ENCODE results near the gene BLNK.

BLNK gene

GRCh38 chr10:96301616-96302015 is 30.2 kb upstream of the BLNK start:
- H3K36me3 ChIP-seq (ENCODE audit: control insufficient read depth in 1 of 2, insufficient read depth in 2 of 2, low read depth in 1 of 2, low read length in 2 of 2) = no peaks in the 10 kb centered on the region
- 83% methylated on average over 1 of the region's 1 CpG for WGBS
- H2BK12ac ChIP-seq (ENCODE audit: low read length in 2 of 2) = no peak overlapping the region
- peaks cover 40 to 55% of the 10 kb centered on the region in 2 experiments for H3K27me3 ChIP-seq (ENCODE audit: control insufficient read depth in 1 of 2, insufficient read depth in 1 of 2, low read length in 2 of 2)
- H2BK120ac ChIP-seq (ENCODE audit: low read depth, low read length) = no peak overlapping the region
- no peak overlapping the region for H3K9ac ChIP-seq (ENCODE audit: low read length)
- no peak overlapping the region for H3K18ac ChIP-seq (ENCODE audit: low read depth in 1 of 2, low read length in 2 of 2)
- H3K4me3 ChIP-seq (ENCODE audit: insufficient read depth in 1 of 2, low read depth in 1 of 2, low read length in 2 of 2) = no peak overlapping the region
- no peak overlapping the region for H3K27ac ChIP-seq (ENCODE audit: low read length, poor library complexity, severe bottlenecking)
- no peak for DNase-seq
- H4K91ac ChIP-seq (ENCODE audit: low read length) = no peak overlapping the region
- H2AFZ ChIP-seq (ENCODE audit: low read depth, low read length) = no peak overlapping the region
- no peaks in the 10 kb centered on the region for H3K9me3 ChIP-seq (ENCODE audit: control insufficient read depth, low read length)
- H3K4me2 ChIP-seq (ENCODE audit: low read length, poor library complexity, severe bottlenecking) = no peak overlapping the region
- no peak overlapping the region for H2BK15ac ChIP-seq (ENCODE audit: low read depth, poor library complexity, severe bottlenecking)
- H4K8ac ChIP-seq (ENCODE audit: low read length) = no peak overlapping the region
- no peaks in the 10 kb centered on the region for H3K4me1 ChIP-seq (ENCODE audit: control insufficient read depth, insufficient read depth, low read depth, low read length)
- no peaks in the 10 kb centered on the region for H3K79me1 ChIP-seq (replicated peaks; ENCODE audit: low read length, poor library complexity, severe bottlenecking)
- no peak overlapping the region for H3K4ac ChIP-seq (ENCODE audit: low read depth in 1 of 2, low read length in 2 of 2)
- H3K14ac ChIP-seq (ENCODE audit: low read length in 2 of 2) = no peak overlapping the region
- no peak overlapping the region for H3K23ac ChIP-seq (ENCODE audit: low read length in 2 of 2)
- no peak overlapping the region for H2BK5ac ChIP-seq (ENCODE audit: low read depth, low read length, poor library complexity, severe bottlenecking)
- H2AK5ac ChIP-seq (ENCODE audit: low read length, severe bottlenecking) = no peak overlapping the region

DNA sequence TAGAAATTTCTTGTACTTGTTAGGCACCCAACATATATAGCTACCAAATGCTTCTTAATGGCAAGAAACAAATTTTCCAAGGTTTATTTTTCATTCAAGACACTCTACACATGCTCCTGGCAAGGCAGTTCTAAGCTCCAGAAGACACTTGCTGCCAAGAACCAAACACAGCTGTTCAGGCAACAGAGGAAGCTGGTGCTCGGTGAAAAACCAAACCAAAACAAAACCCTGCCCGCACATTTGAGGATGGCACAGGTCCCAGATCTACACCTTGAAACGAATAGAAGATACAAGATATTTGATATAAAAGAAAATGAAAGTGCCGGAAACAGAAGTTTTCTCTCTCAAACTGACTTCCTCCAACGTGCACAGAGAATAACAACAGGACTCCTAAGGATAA is 28.0 kb upstream of the BLNK start:
- Histone ChIP-seq H3K9ac (ENCODE audit: low read length) (no peak overlapping the region), H3K9me3 (ENCODE audit: control insufficient read depth, low read length) (no peaks in the 10 kb centered on the region), H3K27me3 (ENCODE audit: control insufficient read depth in 1 of 2, insufficient read depth in 1 of 2, low read length in 2 of 2) (peaks cover 59 to 67% of the 10 kb centered on the region in 2 experiments), H3K23ac (ENCODE audit: low read length in 2 of 2) (no peak overlapping the region), H3K4me1 (ENCODE audit: control insufficient read depth, insufficient read depth, low read depth, low read length) (no peaks in the 10 kb centered on the region), H3K4me3 (ENCODE audit: insufficient read depth in 1 of 2, low read depth in 1 of 2, low read length in 2 of 2) (no peak overlapping the region), H3K18ac (ENCODE audit: low read depth in 1 of 2, low read length in 2 of 2) (no peak overlapping the region), H2BK120ac (ENCODE audit: low read depth, low read length) (no peak overlapping the region), H3K14ac (ENCODE audit: low read length in 2 of 2) (no peak overlapping the region), H2AFZ (ENCODE audit: low read depth, low read length) (no peak overlapping the region), H2BK12ac (ENCODE audit: low read length in 2 of 2) (no peak overlapping the region), H2BK15ac (ENCODE audit: low read depth, poor library complexity, severe bottlenecking) (no peak overlapping the region), H3K4ac (ENCODE audit: low read depth in 1 of 2, low read length in 2 of 2) (no peak overlapping the region), H3K4me2 (ENCODE audit: low read length, poor library complexity, severe bottlenecking) (no peak overlapping the region), H3K79me1 (replicated peaks; ENCODE audit: low read length, poor library complexity, severe bottlenecking) (no peaks in the 10 kb centered on the region), H2BK5ac (ENCODE audit: low read depth, low read length, poor library complexity, severe bottlenecking) (no peak overlapping the region), H3K36me3 (ENCODE audit: control insufficient read depth in 1 of 2, insufficient read depth in 2 of 2, low read depth in 1 of 2, low read length in 2 of 2) (no peaks in the 10 kb centered on the region), H4K8ac (ENCODE audit: low read length) (no peak overlapping the region), H4K91ac (ENCODE audit: low read length) (no peak overlapping the region), H3K27ac (ENCODE audit: low read length, poor library complexity, severe bottlenecking) (no peak overlapping the region), H2AK5ac (ENCODE audit: low read length, severe bottlenecking) (no peak overlapping the region)
- no peak for DNase-seq
- no CpG with 5 or more reads among the region's 5 CpGs for WGBS

DNA sequence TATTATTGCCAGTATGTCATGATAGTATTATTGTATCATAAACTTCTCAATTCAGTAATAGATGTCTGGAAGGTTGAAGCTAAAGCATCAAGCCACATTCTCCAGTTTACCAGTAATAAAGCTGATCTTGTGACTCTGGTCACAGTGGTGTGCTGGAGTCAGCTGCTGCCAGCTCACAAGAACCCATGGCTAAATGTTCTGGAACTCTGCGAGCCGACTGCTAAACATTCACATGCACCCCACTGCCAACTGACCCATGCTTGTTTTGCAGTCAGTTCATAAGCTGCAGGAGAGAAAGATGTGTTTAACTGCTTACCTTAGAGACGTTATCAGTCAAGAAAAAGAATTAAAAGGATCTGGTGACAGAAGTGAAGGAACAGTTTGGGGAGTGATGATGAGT is 27.0 kb upstream of the BLNK start:
- H2BK5ac ChIP-seq (ENCODE audit: low read depth, low read length, poor library complexity, severe bottlenecking) = no peak overlapping the region
- no peak overlapping the region for H3K18ac ChIP-seq (ENCODE audit: low read depth in 1 of 2, low read length in 2 of 2)
- peaks cover 60 to 70% of the 10 kb centered on the region in 2 experiments for H3K27me3 ChIP-seq (ENCODE audit: control insufficient read depth in 1 of 2, insufficient read depth in 1 of 2, low read length in 2 of 2)
- DNase-seq = no peak
- WGBS = 85% methylated on average over 3 of the region's 3 CpGs
- H2AK5ac ChIP-seq (ENCODE audit: low read length, severe bottlenecking) = no peak overlapping the region
- H3K14ac ChIP-seq (ENCODE audit: low read length in 2 of 2) = no peak overlapping the region
- H3K9ac ChIP-seq (ENCODE audit: low read length) = no peak overlapping the region
- no peak overlapping the region for H3K4me3 ChIP-seq (ENCODE audit: insufficient read depth in 1 of 2, low read depth in 1 of 2, low read length in 2 of 2)
- no peak overlapping the region for H3K23ac ChIP-seq (ENCODE audit: low read length in 2 of 2)
- no peaks in the 10 kb centered on the region for H3K4me1 ChIP-seq (ENCODE audit: control insufficient read depth, insufficient read depth, low read depth, low read length)
- no peak overlapping the region for H2BK120ac ChIP-seq (ENCODE audit: low read depth, low read length)
- H4K8ac ChIP-seq (ENCODE audit: low read length) = no peak overlapping the region
- H3K4me2 ChIP-seq (ENCODE audit: low read length, poor library complexity, severe bottlenecking) = no peak overlapping the region
- H2AFZ ChIP-seq (ENCODE audit: low read depth, low read length) = no peak overlapping the region
- no peak overlapping the region for H3K4ac ChIP-seq (ENCODE audit: low read depth in 1 of 2, low read length in 2 of 2)
- no peaks in the 10 kb centered on the region for H3K9me3 ChIP-seq (ENCODE audit: control insufficient read depth, low read length)
- no peaks in the 10 kb centered on the region for H3K36me3 ChIP-seq (ENCODE audit: control insufficient read depth in 1 of 2, insufficient read depth in 2 of 2, low read depth in 1 of 2, low read length in 2 of 2)
- no peak overlapping the region for H3K27ac ChIP-seq (ENCODE audit: low read length, poor library complexity, severe bottlenecking)
- no peak overlapping the region for H2BK15ac ChIP-seq (ENCODE audit: low read depth, poor library complexity, severe bottlenecking)
- H2BK12ac ChIP-seq (ENCODE audit: low read length in 2 of 2) = no peak overlapping the region
- no peaks in the 10 kb centered on the region for H3K79me1 ChIP-seq (replicated peaks; ENCODE audit: low read length, poor library complexity, severe bottlenecking)
- no peak overlapping the region for H4K91ac ChIP-seq (ENCODE audit: low read length)

- H3K18ac ChIP-seq (ENCODE audit: low read depth in 1 of 2, low read length in 2 of 2) = no peak overlapping the region
- H3K27me3 ChIP-seq (ENCODE audit: control insufficient read depth in 1 of 2, insufficient read depth in 1 of 2, low read length in 2 of 2) = peaks cover 60 to 70% of the 10 kb centered on the region in 2 experiments
- H3K79me1 ChIP-seq (replicated peaks; ENCODE audit: low read length, poor library complexity, severe bottlenecking) = no peaks in the 10 kb centered on the region
- no peak overlapping the region for H3K9ac ChIP-seq (ENCODE audit: low read length)
- H4K91ac ChIP-seq (ENCODE audit: low read length) = no peak overlapping the region
- H3K27ac ChIP-seq (ENCODE audit: low read length, poor library complexity, severe bottlenecking) = no peak overlapping the region
- H3K23ac ChIP-seq (ENCODE audit: low read length in 2 of 2) = no peak overlapping the region
- H2BK5ac ChIP-seq (ENCODE audit: low read depth, low read length, poor library complexity, severe bottlenecking) = no peak overlapping the region
- H3K4ac ChIP-seq (ENCODE audit: low read depth in 1 of 2, low read length in 2 of 2) = no peak overlapping the region
- DNase-seq = no peak
- WGBS = 78% methylated on average over 1 of the region's 2 CpGs
- no peaks in the 10 kb centered on the region for H3K4me1 ChIP-seq (ENCODE audit: control insufficient read depth, insufficient read depth, low read depth, low read length)
- H3K9me3 ChIP-seq (ENCODE audit: control insufficient read depth, low read length) = no peaks in the 10 kb centered on the region
- no peak overlapping the region for H3K4me2 ChIP-seq (ENCODE audit: low read length, poor library complexity, severe bottlenecking)
- H2BK15ac ChIP-seq (ENCODE audit: low read depth, poor library complexity, severe bottlenecking) = no peak overlapping the region
- no peak overlapping the region for H3K14ac ChIP-seq (ENCODE audit: low read length in 2 of 2)
- H2AFZ ChIP-seq (ENCODE audit: low read depth, low read length) = no peak overlapping the region
- no peak overlapping the region for H2BK12ac ChIP-seq (ENCODE audit: low read length in 2 of 2)
- H2BK120ac ChIP-seq (ENCODE audit: low read depth, low read length) = no peak overlapping the region
- H4K8ac ChIP-seq (ENCODE audit: low read length) = no peak overlapping the region
- no peak overlapping the region for H2AK5ac ChIP-seq (ENCODE audit: low read length, severe bottlenecking)
- H3K36me3 ChIP-seq (ENCODE audit: control insufficient read depth in 1 of 2, insufficient read depth in 2 of 2, low read depth in 1 of 2, low read length in 2 of 2) = no peaks in the 10 kb centered on the region
- no peak overlapping the region for H3K4me3 ChIP-seq (ENCODE audit: insufficient read depth in 1 of 2, low read depth in 1 of 2, low read length in 2 of 2)
Measured at GRCh38 chr10:96297486-96297885, 26.1 kb upstream of the BLNK start.

Measured in mesenchymal stem cell (in vitro differentiated cells and primary cell).